ENCODE measurements around the gene ARHGEF10L.

GRCh38 chr1:17565461-17566252 is 26.2 kb downstream of the ARHGEF10L start:
- TF ChIP-seq CTCF (IDR thresholded peaks at IDR 0.05) (no peak), POLR2A (IDR thresholded peaks at IDR 0.05) (no peak), EP300 (IDR thresholded peaks at IDR 0.05) (no peak)
